ENCODE data around the gene EIF3L. TPM values are rescaled to one million over a fixed set of nuclear protein-coding genes. Genes with fewer than 3 reads are reported as not detected.
"Not testable (repeated sequence)": the region's sequence is repeated elsewhere in the genome, so short reads cannot be mapped to it uniquely, and the experiment has no call there.

EIF3L gene
- 100 to 1,000 TPM; 193 to 284 TPM for total RNA-seq

DNA sequence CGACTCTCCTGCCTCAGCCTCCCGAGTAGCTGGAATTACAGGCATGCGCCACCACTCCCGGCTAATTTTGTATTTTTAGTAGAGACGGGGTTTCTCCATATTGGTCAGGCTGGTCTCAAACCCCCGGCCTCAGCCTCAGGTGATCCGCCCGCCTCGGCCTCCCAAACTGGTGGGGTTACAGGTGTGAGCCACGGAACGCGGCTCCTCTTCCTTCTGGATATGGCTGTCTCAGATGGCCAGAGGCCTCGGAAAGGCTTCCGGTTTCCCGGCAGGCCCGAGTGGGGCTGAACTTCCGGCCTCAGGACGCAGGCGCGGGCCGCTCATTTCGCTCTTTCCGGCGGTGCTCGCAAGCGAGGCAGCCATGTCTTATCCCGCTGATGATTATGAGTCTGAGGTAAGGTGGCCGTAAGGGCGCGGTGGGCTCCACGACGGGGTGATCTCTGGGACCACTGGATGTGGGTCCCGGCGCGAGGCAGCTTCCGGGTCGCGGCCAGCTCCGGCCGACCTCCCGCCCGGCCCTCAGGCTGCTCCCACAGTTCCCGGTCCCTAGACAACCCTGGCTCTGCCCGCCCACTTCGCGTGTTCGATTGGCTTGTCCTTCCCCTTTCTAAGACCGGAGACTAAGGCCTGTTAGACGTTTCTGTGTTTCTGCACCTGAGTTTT is at the start of gene EIF3L:
Gene EIF3L (plus strand): TSS at position 331 of the 663 bp plus-strand sequence. CDS start 31 bp downstream, at position 362.
- DNase-seq (ENCODE audit: low spot score) = peak; percentile 91
- no peaks in the 10 kb centered on the region for H3K27me3 ChIP-seq
- TF ChIP-seq, protein P1, sequence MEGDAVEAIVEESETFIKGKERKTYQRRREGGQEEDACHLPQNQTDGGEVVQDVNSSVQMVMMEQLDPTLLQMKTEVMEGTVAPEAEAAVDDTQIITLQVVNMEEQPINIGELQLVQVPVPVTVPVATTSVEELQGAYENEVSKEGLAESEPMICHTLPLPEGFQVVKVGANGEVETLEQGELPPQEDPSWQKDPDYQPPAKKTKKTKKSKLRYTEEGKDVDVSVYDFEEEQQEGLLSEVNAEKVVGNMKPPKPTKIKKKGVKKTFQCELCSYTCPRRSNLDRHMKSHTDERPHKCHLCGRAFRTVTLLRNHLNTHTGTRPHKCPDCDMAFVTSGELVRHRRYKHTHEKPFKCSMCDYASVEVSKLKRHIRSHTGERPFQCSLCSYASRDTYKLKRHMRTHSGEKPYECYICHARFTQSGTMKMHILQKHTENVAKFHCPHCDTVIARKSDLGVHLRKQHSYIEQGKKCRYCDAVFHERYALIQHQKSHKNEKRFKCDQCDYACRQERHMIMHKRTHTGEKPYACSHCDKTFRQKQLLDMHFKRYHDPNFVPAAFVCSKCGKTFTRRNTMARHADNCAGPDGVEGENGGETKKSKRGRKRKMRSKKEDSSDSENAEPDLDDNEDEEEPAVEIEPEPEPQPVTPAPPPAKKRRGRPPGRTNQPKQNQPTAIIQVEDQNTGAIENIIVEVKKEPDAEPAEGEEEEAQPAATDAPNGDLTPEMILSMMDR (IDR thresholded peaks at IDR 0.05) = no peak
- H3K4me1 ChIP-seq = peaks cover 0 to 25% of the 10 kb centered on the region in 2 donors
- H3K4me3 ChIP-seq = peak within 1 kb of the TSS; percentile 60 to 89
- H3K36me3 ChIP-seq = peaks cover 25% of the 10 kb centered on the region
- no peaks in the 10 kb centered on the region for H3K9me3 ChIP-seq
- peak within 1 kb of the TSS; percentile 77 to 88 for H3K27ac ChIP-seq

DNA sequence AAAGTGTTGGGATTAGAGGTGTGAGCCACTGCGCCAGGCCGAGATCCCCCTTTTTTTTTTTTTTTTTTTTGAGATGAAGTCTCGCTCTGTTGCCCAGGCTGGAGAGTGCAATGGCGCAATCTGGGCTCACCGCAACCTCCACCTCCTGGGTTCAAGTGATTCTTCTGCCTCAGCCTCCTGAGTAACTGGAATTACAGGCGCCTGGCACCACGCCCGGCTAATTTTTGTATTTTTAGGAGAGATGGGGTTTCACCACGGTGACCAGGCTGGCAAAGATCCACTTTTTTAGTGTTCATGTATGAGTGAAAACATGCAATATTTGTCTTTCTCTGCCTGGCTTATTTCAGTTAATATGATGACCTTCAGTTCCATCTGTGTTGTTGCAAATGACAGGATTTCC is 49.2 kb upstream of the EIF3L start:
- not testable (repeated sequence) for H3K36me3 ChIP-seq; DNase-seq (ENCODE audit: low spot score); H3K4me3 ChIP-seq; H3K9me3 ChIP-seq; H3K27ac ChIP-seq; H3K27me3 ChIP-seq
- H3K4me1 ChIP-seq = peaks cover 0 to 26% of the 10 kb centered on the region in 2 donors

DNA sequence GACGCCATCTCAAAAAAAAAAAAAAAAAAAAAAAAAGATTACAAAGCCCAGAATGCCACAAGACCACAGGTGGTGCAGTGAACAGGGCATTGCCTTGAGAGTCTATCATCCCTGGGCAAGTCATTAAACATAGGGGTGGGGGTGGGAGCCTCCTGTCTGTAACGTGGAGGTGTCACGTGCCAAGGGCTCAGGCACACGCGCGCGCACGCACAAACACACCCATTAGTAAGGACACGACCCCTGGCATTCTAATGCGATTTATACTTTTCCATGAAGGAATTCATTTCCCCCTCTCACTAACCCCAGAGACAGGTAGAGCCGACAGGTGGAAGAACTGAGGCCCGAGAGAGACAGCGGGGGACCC is 47.3 kb upstream of the EIF3L start:
- TF ChIP-seq, protein P1 (IDR thresholded peaks at IDR 0.05) = no peak
- H3K27me3 ChIP-seq = no peaks in the 10 kb centered on the region
- no peaks in the 10 kb centered on the region for H3K9me3 ChIP-seq
- H3K36me3 ChIP-seq = no peaks in the 10 kb centered on the region
- H3K27ac ChIP-seq = peak overlapping the region; percentile 64 to 68
- H3K4me3 ChIP-seq = peak overlapping the region; percentile 45 to 65
- peaks cover 0 to 44% of the 10 kb centered on the region in 2 donors for H3K4me1 ChIP-seq
- DNase-seq (ENCODE audit: low spot score) = no peak

DNA sequence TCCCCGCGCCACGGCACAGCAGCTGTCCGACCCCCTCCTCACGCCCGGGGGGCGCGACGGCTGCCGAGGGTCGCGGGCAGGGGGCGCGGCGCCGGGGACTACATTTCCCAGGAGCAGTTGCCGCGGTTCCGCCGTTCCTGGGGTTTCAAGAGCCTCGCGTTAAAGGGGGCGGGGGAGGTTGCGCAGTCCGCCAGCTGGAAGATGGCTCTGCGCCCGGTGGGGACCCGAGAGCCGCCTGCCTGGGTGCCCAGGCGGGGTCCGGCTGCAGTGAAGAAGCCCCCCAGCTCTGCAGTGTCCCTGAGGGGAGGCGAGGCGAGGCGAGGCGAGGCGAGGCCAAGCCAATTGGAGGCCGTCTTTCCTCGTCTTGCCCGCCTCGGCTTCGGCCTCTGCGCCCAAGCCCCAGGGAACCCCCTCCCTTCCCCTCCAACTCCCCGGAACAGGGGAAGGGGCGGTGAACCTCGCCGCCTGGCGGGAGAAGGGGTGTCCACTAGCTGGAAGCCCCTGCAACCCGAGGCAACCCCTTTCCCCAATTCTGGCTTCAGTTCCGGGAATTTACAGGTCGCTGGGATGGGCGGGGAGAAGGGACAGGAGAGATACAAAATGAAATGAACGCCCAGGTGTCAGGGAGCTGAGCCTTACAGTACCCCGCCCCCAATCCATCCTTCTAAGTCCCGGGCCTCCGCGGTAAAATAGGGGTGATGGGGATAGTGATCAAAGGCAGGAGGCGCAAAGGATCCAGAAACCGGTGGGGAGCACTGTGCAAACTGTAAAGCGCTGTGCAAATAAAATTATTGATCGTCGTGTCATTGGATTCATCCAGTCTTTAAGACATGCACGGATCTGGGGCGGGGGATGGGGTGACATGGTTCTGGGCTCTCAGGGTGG is 46.7 kb upstream of the EIF3L start:
- Histone ChIP-seq H3K27me3 (no peaks in the 10 kb centered on the region), H3K9me3 (no peaks in the 10 kb centered on the region), H3K4me3 (peak overlapping the region; percentile 45 to 65), H3K36me3 (no peaks in the 10 kb centered on the region), H3K4me1 (peaks cover 0 to 50% of the 10 kb centered on the region in 2 donors), H3K27ac (peak overlapping the region; percentile 64 to 68)
- DNase-seq (ENCODE audit: low spot score) = no peak
- TF ChIP-seq, protein P1 (IDR thresholded peaks at IDR 0.05) = no peak

DNA sequence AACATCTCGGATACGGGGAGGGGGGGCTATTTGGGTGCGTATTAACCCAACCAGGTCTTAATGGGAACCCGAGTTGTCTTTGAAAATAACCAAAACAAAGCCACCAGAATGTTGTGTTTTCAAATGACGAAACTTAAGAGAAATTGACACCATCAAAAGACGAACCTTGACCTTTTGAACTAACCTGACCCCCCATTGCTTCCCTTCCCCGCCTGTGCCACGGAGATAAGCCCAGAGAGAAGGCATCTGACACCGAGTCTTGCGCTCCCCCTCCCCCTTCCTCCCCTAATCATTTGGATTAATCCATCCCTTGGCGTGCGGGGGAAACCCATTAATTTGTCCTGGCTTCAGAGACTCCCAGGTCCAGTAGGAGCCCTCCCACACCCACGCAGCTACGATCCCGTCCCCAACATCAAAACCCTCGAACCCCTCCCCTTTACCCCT is 46.0 kb upstream of the EIF3L start:
- Histone ChIP-seq H3K4me1 (peaks cover 0 to 53% of the 10 kb centered on the region in 2 donors), H3K27me3 (no peaks in the 10 kb centered on the region), H3K4me3 (peak overlapping the region; percentile 45 to 65), H3K9me3 (no peaks in the 10 kb centered on the region), H3K27ac (peak overlapping the region in 1 of 2 donors; percentile 68), H3K36me3 (no peaks in the 10 kb centered on the region)
- DNase-seq (ENCODE audit: low spot score) = no peak
- TF ChIP-seq, protein P1 (IDR thresholded peaks at IDR 0.05) = no peak
